ENCODE data around the gene MPV17L.
"Not testable (repeated sequence)": the region's sequence is repeated elsewhere in the genome, so short reads cannot be mapped to it uniquely, and the experiment has no call there.

The MPV17L gene

DNA sequence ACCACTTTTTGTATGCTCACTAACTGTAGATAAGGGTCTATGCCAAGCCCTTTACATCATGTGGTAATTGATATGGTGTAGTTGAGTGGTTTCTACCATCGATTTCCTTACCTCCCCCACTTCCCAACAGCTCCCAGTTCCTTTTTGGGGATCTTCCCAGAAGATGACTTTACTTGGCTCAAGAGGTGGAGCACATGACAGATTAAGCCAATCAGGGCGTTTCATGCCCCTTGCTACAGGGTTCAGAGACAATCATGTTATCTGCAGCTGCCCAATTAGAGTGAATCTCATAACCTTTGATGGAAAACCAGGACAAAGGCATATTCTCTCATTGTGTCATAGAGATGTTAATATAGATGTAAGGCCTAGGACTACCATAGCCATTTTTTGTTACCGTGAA is 22.7 kb downstream of the MPV17L start:
- H3K27me3 ChIP-seq (ENCODE audit: low read depth, low read length) = no peaks in the 10 kb centered on the region
- no peak overlapping the region for H3K4me2 ChIP-seq (ENCODE audit: low read length)
- H3K36me3 ChIP-seq (replicated peaks; ENCODE audit: low read depth, low read length) = no peaks in the 10 kb centered on the region
- no peaks in the 10 kb centered on the region for H3K4me1 ChIP-seq (ENCODE audit: low read length)
- no peaks in the 10 kb centered on the region for H3K79me2 ChIP-seq (ENCODE audit: low read length)
- no peak overlapping the region for H2AFZ ChIP-seq (ENCODE audit: low read depth, low read length)
- no peaks in the 10 kb centered on the region for H4K20me1 ChIP-seq (ENCODE audit: insufficient read depth, low read length)
- no peak overlapping the region for H3K9ac ChIP-seq (ENCODE audit: low read length)
- H3K9me3 ChIP-seq (ENCODE audit: insufficient read depth, low read length) = no peaks in the 10 kb centered on the region
- no peak overlapping the region for H3K27ac ChIP-seq (ENCODE audit: low read length)
- no peak for TF ChIP-seq EZH2phosphoT487 (IDR thresholded peaks at IDR 0.05; ENCODE audit: low read depth)
- TF ChIP-seq, protein P1, sequence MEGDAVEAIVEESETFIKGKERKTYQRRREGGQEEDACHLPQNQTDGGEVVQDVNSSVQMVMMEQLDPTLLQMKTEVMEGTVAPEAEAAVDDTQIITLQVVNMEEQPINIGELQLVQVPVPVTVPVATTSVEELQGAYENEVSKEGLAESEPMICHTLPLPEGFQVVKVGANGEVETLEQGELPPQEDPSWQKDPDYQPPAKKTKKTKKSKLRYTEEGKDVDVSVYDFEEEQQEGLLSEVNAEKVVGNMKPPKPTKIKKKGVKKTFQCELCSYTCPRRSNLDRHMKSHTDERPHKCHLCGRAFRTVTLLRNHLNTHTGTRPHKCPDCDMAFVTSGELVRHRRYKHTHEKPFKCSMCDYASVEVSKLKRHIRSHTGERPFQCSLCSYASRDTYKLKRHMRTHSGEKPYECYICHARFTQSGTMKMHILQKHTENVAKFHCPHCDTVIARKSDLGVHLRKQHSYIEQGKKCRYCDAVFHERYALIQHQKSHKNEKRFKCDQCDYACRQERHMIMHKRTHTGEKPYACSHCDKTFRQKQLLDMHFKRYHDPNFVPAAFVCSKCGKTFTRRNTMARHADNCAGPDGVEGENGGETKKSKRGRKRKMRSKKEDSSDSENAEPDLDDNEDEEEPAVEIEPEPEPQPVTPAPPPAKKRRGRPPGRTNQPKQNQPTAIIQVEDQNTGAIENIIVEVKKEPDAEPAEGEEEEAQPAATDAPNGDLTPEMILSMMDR (IDR thresholded peaks at IDR 0.05; ENCODE audit: low read depth, low read length) = no peak
- no peak overlapping the region for H3K4me3 ChIP-seq (ENCODE audit: low read length)

DNA sequence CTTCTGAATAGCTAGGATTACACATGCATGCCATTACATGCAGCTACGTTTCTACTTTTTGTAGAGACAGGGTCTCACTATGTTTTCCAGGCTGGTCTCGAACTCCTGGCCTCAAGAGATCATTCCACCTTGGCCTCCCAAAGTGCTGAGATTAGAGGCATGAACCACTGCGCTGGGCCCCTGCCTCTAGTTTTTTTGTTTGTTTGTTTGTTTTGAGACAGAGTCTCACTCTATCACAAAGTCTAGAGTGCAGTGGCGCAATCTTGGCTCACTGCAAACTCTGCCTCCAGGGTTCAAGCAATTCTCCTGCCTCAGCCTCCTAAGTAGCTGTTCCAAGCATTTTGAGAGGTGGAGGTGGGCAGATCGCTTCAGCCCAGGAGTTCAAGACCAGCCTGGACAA is 26.1 kb downstream of the MPV17L start:
- H3K27ac ChIP-seq (ENCODE audit: low read length); H4K20me1 ChIP-seq (ENCODE audit: insufficient read depth, low read length); H3K36me3 ChIP-seq (replicated peaks; ENCODE audit: low read depth, low read length); H2AFZ ChIP-seq (ENCODE audit: low read depth, low read length); H3K4me3 ChIP-seq (ENCODE audit: low read length); H3K4me1 ChIP-seq (ENCODE audit: low read length); H3K9ac ChIP-seq (ENCODE audit: low read length); H3K4me2 ChIP-seq (ENCODE audit: low read length); H3K27me3 ChIP-seq (ENCODE audit: low read depth, low read length); H3K9me3 ChIP-seq (ENCODE audit: insufficient read depth, low read length); H3K79me2 ChIP-seq (ENCODE audit: low read length): not testable (repeated sequence)

DNA sequence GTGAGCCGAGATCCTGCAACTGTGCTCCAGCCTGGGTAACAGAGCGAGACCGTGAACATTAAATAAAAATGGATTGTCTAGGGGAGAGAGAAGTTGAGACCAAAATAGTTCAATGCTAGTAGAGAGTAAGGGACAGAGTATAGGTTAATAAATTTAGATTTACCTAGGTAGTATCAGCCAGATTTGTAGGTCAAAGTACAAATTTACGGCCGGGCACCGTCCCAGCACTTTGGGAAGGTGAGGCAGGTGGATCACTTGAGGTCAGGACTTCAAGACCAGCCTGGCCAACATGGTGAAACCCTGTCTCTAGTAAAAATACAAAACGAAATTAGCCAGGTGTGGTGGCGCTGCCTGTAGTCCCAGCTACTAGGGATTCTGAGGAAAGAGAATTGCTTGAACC is 26.7 kb downstream of the MPV17L start:
- Histone ChIP-seq H3K79me2 (ENCODE audit: low read length) (no peaks in the 10 kb centered on the region), H3K4me2 (ENCODE audit: low read length) (no peak overlapping the region), H3K9ac (ENCODE audit: low read length) (no peak overlapping the region), H4K20me1 (ENCODE audit: insufficient read depth, low read length) (no peaks in the 10 kb centered on the region), H3K36me3 (replicated peaks; ENCODE audit: low read depth, low read length) (no peaks in the 10 kb centered on the region), H3K9me3 (ENCODE audit: insufficient read depth, low read length) (no peaks in the 10 kb centered on the region), H3K4me1 (ENCODE audit: low read length) (no peaks in the 10 kb centered on the region), H3K27me3 (ENCODE audit: low read depth, low read length) (0 out of 2 replicates have a peak, but pooled peaks cover 4% of the 10 kb centered on the region), H2AFZ (ENCODE audit: low read depth, low read length) (no peak overlapping the region), H3K27ac (ENCODE audit: low read length) (no peak overlapping the region), H3K4me3 (ENCODE audit: low read length) (no peak overlapping the region)
- TF ChIP-seq, protein P1 (IDR thresholded peaks at IDR 0.05; ENCODE audit: low read depth, low read length) = no peak
- TF ChIP-seq EZH2phosphoT487 (IDR thresholded peaks at IDR 0.05; ENCODE audit: low read depth) = no peak

- Histone ChIP-seq H3K27ac (ENCODE audit: low read length) (no peak overlapping the region), H3K9me3 (ENCODE audit: insufficient read depth, low read length) (no peaks in the 10 kb centered on the region), H4K20me1 (ENCODE audit: insufficient read depth, low read length) (no peaks in the 10 kb centered on the region), H3K4me3 (ENCODE audit: low read length) (no peak overlapping the region), H3K4me2 (ENCODE audit: low read length) (no peak overlapping the region), H3K27me3 (ENCODE audit: low read depth, low read length) (0 out of 2 replicates have a peak, but pooled peaks cover 4% of the 10 kb centered on the region), H3K79me2 (ENCODE audit: low read length) (no peaks in the 10 kb centered on the region), H2AFZ (ENCODE audit: low read depth, low read length) (no peak overlapping the region), H3K36me3 (replicated peaks; ENCODE audit: low read depth, low read length) (no peaks in the 10 kb centered on the region), H3K4me1 (ENCODE audit: low read length) (no peaks in the 10 kb centered on the region), H3K9ac (ENCODE audit: low read length) (no peak overlapping the region)
- no peak for TF ChIP-seq EZH2phosphoT487 (IDR thresholded peaks at IDR 0.05; ENCODE audit: low read depth)
- TF ChIP-seq, protein P1 (IDR thresholded peaks at IDR 0.05; ENCODE audit: low read depth, low read length) = no peak
These were observed 30.3 kb downstream of the MPV17L start for GRCh38 chr16:15425861-15426260.

DNA sequence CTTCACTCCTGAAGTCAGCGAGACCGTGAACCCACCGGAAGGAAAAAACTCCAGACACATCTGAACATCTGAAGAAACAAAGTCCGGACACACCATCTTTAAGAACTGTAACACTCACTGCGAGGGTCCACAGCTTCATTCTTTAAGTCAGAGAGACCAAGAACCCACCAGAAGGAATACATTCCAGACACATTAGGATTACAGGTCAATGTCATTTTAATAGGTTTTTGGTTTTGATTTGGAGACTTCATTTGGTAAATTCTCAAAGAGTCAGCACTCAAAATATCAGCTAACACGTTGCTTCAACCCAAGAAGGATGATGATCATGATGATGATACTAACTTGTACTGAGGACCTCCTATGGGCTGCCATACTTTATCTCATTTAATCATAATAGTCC is 31.2 kb downstream of the MPV17L start:
- Histone ChIP-seq H2AFZ (ENCODE audit: low read depth, low read length) (no peak overlapping the region), H3K4me3 (ENCODE audit: low read length) (no peak overlapping the region), H4K20me1 (ENCODE audit: insufficient read depth, low read length) (no peaks in the 10 kb centered on the region), H3K27me3 (ENCODE audit: low read depth, low read length) (0 out of 2 replicates have a peak, but pooled peaks cover 4% of the 10 kb centered on the region), H3K27ac (ENCODE audit: low read length) (no peak overlapping the region), H3K4me2 (ENCODE audit: low read length) (no peak overlapping the region), H3K9ac (ENCODE audit: low read length) (no peak overlapping the region), H3K79me2 (ENCODE audit: low read length) (no peaks in the 10 kb centered on the region), H3K36me3 (replicated peaks; ENCODE audit: low read depth, low read length) (no peaks in the 10 kb centered on the region), H3K9me3 (ENCODE audit: insufficient read depth, low read length) (no peaks in the 10 kb centered on the region), H3K4me1 (ENCODE audit: low read length) (no peaks in the 10 kb centered on the region)
- TF ChIP-seq EZH2phosphoT487 (IDR thresholded peaks at IDR 0.05; ENCODE audit: low read depth) = no peak
- TF ChIP-seq, protein P1 (IDR thresholded peaks at IDR 0.05; ENCODE audit: low read depth, low read length) = no peak
